Neuronal stem cell (in vitro differentiated cells): Measurements from ENCODE around the gene NEK8.

Experiments
- DNase-seq: peaks from one replicate; pipeline ENCODE4 v3.0.0-alpha.2; 2013; ENCODE audit warnings: low spot score
- H2AFZ ChIP-seq: one replicate; pipeline ENCODE4 v1.6.1; 2013; ENCODE audit warnings: mild to moderate bottlenecking, low read length, inconsistent platforms
- H2AK5ac ChIP-seq: 2 replicates; pipeline ENCODE4 v1.6.1; 2013; ENCODE audit warnings: low read depth, mild to moderate bottlenecking, inconsistent platforms, low read length, moderate library complexity, mixed read lengths
- H2BK120ac ChIP-seq: 2 replicates; pipeline ENCODE4 v1.6.1; 2013; ENCODE audit warnings: low read depth, mild to moderate bottlenecking, inconsistent platforms, low read length, moderate library complexity, mixed read lengths
- H2BK12ac ChIP-seq: one replicate; pipeline ENCODE4 v1.6.1; 2013; ENCODE audit warnings: low read length, inconsistent platforms
- H2BK15ac ChIP-seq: 2 replicates; pipeline ENCODE4 v1.6.1; 2013; ENCODE audit warnings: mild to moderate bottlenecking, low read length, inconsistent platforms, mixed read lengths
- H2BK5ac ChIP-seq: one replicate; pipeline ENCODE4 v1.6.1; 2013; ENCODE audit warnings: inconsistent platforms, mild to moderate bottlenecking, low read length, moderate library complexity
- H3K14ac ChIP-seq: one replicate; pipeline ENCODE4 v1.6.1; 2013; ENCODE audit warnings: low read length, inconsistent platforms
- H3K18ac ChIP-seq: 2 replicates; pipeline ENCODE4 v1.6.1; 2013; ENCODE audit warnings: low read length, inconsistent platforms
- H3K23ac ChIP-seq: 2 replicates; pipeline ENCODE4 v1.6.1; 2013; ENCODE audit warnings: low read depth, mild to moderate bottlenecking, mixed read lengths, low read length, inconsistent platforms; ENCODE audit not compliant: poor library complexity
- H3K27ac ChIP-seq: replicated peaks from 3 replicates; pipeline ENCODE4 v1.5.1; 2013; ENCODE audit warnings: low read length, inconsistent platforms
- H3K27me3 ChIP-seq, 3 experiments: 2 replicates each; pipeline ENCODE4 v1.6.1; 2013; ENCODE audit warnings: low read length in 3 of 3, mild to moderate bottlenecking in 2 of 3, inconsistent platforms in 1 of 3, low read depth in 1 of 3, mixed read lengths in 1 of 3, moderate library complexity in 1 of 3; ENCODE audit not compliant: control insufficient read depth in 3 of 3, insufficient read depth in 3 of 3
- H3K36me3 ChIP-seq, 2 donors: replicated peaks in 1 of 2; 2 replicates each; pipeline ENCODE4 v1.6.1; 2013; ENCODE audit warnings: low read length in 2 of 2; ENCODE audit not compliant: control insufficient read depth in 2 of 2, insufficient read depth in 2 of 2
- H3K4ac ChIP-seq: 2 replicates; pipeline ENCODE4 v1.6.1; 2013; ENCODE audit warnings: inconsistent platforms, mild to moderate bottlenecking, low read length, moderate library complexity
- H3K4me1 ChIP-seq, 2 donors: 1 replicate in 1 of 2; 2 replicates in 1 of 2; pipeline ENCODE4 v1.6.1; 2013; ENCODE audit warnings: low read length in 2 of 2, low read depth in 1 of 2; ENCODE audit not compliant: control insufficient read depth in 2 of 2, insufficient read depth in 1 of 2
- H3K4me2 ChIP-seq: one replicate; pipeline ENCODE4 v1.6.1; 2013; ENCODE audit warnings: mild to moderate bottlenecking, low read length, inconsistent platforms; ENCODE audit not compliant: insufficient read depth, poor library complexity, severe bottlenecking
- H3K4me3 ChIP-seq, 2 donors: 2 replicates each; pipeline ENCODE4 v1.5.1; 2013; ENCODE audit warnings: low read length in 2 of 2, mild to moderate bottlenecking in 2 of 2, inconsistent platforms in 1 of 2, moderate library complexity in 1 of 2
- H3K79me1 ChIP-seq: one replicate; pipeline ENCODE4 v1.6.1; 2013; ENCODE audit warnings: low read depth, mild to moderate bottlenecking, inconsistent platforms, low read length, moderate library complexity
- H3K9ac ChIP-seq: one replicate; pipeline ENCODE4 v1.6.1; 2013; ENCODE audit warnings: mild to moderate bottlenecking, low read depth, low read length, inconsistent platforms; ENCODE audit not compliant: poor library complexity
- H3K9me3 ChIP-seq, 2 donors: replicated peaks in 1 of 2; 2 replicates each; pipeline versions ENCODE3 to v1.6.1; 2013; ENCODE audit warnings: low read length in 2 of 2, mild to moderate bottlenecking in 2 of 2, inconsistent platforms in 1 of 2, low read depth in 1 of 2, mixed read lengths in 1 of 2, moderate library complexity in 1 of 2; ENCODE audit not compliant: control insufficient read depth in 2 of 2, insufficient read depth in 1 of 2
- H4K8ac ChIP-seq: one replicate; pipeline ENCODE4 v1.6.1; 2013; ENCODE audit warnings: low read depth, mild to moderate bottlenecking, inconsistent platforms, low read length, moderate library complexity
- H4K91ac ChIP-seq: one replicate; pipeline ENCODE4 v1.6.1; 2013; ENCODE audit warnings: low read length, low read depth, mild to moderate bottlenecking, inconsistent platforms; ENCODE audit not compliant: poor library complexity
- WGBS, 2 donors: extraction: QIAGEN DNeasy Blood & Tissue Kit; methylation state at CpG; one replicate each; pipeline ENCODE4 v1.1.7; 2013; ENCODE audit warnings: missing lambda C conversion rate in 2 of 2, mixed read lengths in 1 of 2; ENCODE audit not compliant: insufficient read length in 2 of 2, insufficient replicate concordance in 1 of 2; ENCODE audit errors: extremely low coverage in 2 of 2; 5-methylcytosine and 5-hydroxymethylcytosine counted together

The NEK8 gene

DNA sequence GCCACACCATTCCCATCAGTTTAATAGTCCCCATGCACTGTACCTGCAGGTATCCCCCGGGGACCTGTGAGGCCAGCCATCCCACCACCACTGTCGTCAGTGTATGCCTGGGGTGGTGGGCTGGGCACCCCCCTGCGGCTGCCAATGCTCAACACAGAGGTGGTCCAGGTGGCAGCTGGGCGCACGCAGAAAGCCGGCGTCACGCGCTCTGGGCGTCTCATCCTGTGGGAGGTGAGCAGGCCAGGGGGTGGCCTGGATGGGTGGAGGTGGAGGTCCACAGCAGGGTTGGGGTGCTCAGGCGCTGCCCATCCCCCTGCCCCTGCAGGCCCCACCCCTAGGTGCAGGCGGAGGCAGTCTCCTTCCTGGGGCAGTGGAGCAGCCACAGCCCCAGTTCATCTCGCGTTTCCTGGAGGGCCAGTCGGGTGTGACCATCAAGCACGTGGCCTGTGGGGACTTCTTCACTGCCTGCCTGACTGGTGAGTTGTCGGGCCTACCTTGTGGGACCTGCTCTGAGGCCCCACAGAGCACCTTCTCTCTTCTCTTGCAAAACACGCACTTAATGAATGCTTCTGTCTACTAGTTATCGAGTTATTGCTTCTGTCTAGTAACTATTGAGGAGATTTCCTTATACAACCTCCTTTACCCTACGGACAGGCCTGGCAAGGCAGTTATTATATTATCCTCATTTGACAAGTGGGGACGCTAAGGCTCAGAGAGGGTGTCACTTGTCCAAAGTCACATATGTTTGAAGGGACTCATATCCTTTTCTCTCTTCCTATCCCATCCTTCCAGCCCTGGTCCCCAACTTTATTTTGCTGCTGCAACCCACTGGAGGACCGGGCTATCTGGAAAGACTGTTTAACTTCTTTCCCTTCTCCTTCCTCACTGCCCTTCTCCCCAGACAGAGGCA, 9.4 kb downstream of the NEK8 start:
- Histone ChIP-seq H2AFZ (no peak overlapping the region), H3K79me1 (no peaks in the 10 kb centered on the region), H3K4me3 (no peak overlapping the region), H4K8ac (no peak overlapping the region), H3K9ac (no peak overlapping the region), H3K27ac (no peak overlapping the region), H3K18ac (peak overlapping the region; percentile 46), H4K91ac (no peak overlapping the region), H2BK12ac (no peak overlapping the region), H2AK5ac (peak overlapping the region; percentile 83), H2BK120ac (no peak overlapping the region), H3K36me3 (peaks cover 9 to 57% of the 10 kb centered on the region in 2 donors), H3K14ac (no peak overlapping the region), H3K27me3 (no peaks in the 10 kb centered on the region), H3K23ac (no peak overlapping the region), H3K4ac (no peak overlapping the region), H2BK5ac (peak overlapping the region; percentile 54), H3K9me3 (peaks cover 3 to 9% of the 10 kb centered on the region in 2 donors), H3K4me1 (peaks cover 0 to 3% of the 10 kb centered on the region in 2 donors), H3K4me2 (no peak overlapping the region), H2BK15ac (no peak overlapping the region)
- DNase-seq: no peak
- WGBS, 2 donors: no CpG with 5 or more reads among the region's 22 CpGs

DNA sequence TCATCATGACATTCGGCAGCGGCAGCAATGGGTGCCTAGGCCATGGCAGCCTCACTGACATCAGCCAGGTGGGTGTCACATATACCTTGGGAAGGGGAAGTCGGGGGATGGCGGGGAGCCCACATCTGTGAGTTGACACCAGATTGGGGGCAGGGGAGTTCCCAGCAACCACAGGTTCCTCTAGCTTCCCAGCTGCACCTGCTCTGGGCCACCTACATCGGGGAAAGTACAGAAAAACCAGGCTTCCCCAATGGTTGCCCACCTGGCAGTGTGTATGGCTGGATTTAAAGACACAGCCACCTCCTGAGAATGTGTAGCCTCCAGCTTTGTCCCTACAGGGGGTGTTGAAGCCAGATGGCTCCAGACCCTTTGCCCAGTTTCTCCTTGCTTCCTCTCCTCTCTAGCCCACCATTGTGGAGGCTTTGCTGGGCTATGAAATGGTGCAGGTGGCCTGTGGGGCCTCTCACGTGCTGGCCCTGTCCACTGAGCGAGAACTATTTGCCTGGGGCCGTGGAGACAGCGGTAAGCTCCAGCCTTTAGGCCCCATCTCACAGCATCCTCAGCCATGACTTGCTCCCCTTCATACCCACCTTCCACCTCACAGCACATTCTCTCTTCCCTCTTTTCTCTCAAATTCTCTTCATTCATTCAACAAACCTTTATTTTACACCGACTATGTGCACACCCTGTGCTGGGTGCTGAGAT, 10.2 kb downstream of the NEK8 start:
- WGBS, 2 donors: 100% methylated on average over 1 of the region's 10 CpGs; no CpG with 5 or more reads in 1 of the 2 donors
- no peak overlapping the region for H2BK12ac ChIP-seq
- H2BK120ac ChIP-seq: no peak overlapping the region
- no peak overlapping the region for H3K4me2 ChIP-seq
- H2AK5ac ChIP-seq: no peak overlapping the region
- H3K4me3 ChIP-seq: no peak overlapping the region
- H3K14ac ChIP-seq: no peak overlapping the region
- H3K4ac ChIP-seq: no peak overlapping the region
- no peak overlapping the region for H2AFZ ChIP-seq
- no peak overlapping the region for H3K9ac ChIP-seq
- no peak overlapping the region for H3K23ac ChIP-seq
- H3K4me1 ChIP-seq: peaks cover 0 to 3% of the 10 kb centered on the region in 2 donors
- H4K91ac ChIP-seq: no peak overlapping the region
- no peak overlapping the region for H2BK5ac ChIP-seq
- no peak overlapping the region for H2BK15ac ChIP-seq
- H3K18ac ChIP-seq: no peak overlapping the region
- no peak overlapping the region for H3K27ac ChIP-seq
- no peaks in the 10 kb centered on the region for H3K79me1 ChIP-seq
- H3K27me3 ChIP-seq: no peaks in the 10 kb centered on the region
- no peak overlapping the region for H4K8ac ChIP-seq
- no peak for DNase-seq
- H3K9me3 ChIP-seq: peaks cover 3 to 9% of the 10 kb centered on the region in 2 donors
- peaks cover 9 to 55% of the 10 kb centered on the region in 2 donors for H3K36me3 ChIP-seq

DNA sequence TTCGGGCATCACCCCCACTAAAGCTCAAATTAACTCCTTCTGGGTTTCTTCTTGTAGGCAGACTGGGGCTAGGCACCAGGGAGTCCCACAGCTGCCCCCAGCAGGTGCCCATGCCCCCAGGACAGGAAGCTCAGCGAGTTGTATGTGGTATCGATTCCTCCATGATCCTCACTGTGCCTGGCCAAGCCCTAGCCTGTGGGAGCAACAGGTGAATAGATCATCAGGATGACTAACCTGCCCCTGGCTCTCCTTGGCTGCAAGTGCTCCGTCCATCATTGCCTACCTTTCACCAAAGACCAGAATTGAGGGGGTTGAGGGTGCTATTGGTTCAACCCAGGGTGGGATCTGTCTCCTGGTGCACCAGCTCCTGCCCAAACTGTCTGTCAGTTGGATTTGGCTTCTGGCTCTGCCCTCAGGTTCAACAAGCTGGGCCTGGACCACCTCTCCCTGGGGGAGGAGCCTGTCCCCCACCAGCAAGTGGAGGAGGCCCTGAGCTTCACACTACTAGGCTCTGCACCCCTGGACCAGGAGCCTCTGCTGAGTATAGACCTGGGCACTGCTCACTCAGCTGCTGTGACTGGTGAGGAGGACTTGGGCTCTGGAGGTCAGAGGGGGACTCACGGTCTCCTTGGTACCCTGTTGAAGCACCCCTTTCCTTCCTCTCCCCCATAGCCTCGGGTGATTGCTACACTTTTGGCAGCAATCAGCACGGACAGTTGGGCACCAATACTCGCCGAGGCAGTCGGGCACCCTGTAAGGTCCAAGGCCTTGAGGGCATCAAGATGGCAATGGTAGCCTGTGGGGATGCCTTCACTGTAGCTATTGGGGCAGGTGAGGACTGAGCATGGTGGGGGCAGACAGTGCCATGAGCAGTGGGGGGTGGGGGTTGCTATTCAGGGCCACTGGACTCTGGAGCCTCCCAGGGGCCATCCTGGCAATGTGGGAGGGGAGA, 12.1 kb downstream of the NEK8 start:
- peaks cover 7% of the 10 kb centered on the region for H3K79me1 ChIP-seq
- no peak overlapping the region for H3K9ac ChIP-seq
- H3K9me3 ChIP-seq: peaks cover 3 to 9% of the 10 kb centered on the region in 2 donors
- H3K4me2 ChIP-seq: no peak overlapping the region
- no peak overlapping the region for H2BK15ac ChIP-seq
- peak overlapping the region; percentile 1 for H2AK5ac ChIP-seq
- no CpG with 5 or more reads among the region's 10 CpGs for WGBS, 2 donors
- peak overlapping the region; percentile 45 for H3K23ac ChIP-seq
- H3K4me1 ChIP-seq: peaks cover 2 to 6% of the 10 kb centered on the region in 2 donors
- peak overlapping the region; percentile 48 for H3K18ac ChIP-seq
- no peak overlapping the region for H3K14ac ChIP-seq
- H3K4ac ChIP-seq: no peak overlapping the region
- H2BK12ac ChIP-seq: no peak overlapping the region
- H3K27me3 ChIP-seq: no peaks in the 10 kb centered on the region
- no peak overlapping the region for H3K4me3 ChIP-seq
- H3K27ac ChIP-seq: no peak overlapping the region
- H4K8ac ChIP-seq: no peak overlapping the region
- H4K91ac ChIP-seq: no peak overlapping the region
- H2BK5ac ChIP-seq: no peak overlapping the region
- peaks cover 5 to 50% of the 10 kb centered on the region in 2 donors for H3K36me3 ChIP-seq
- no peak for DNase-seq
- no peak overlapping the region for H2BK120ac ChIP-seq
- H2AFZ ChIP-seq: no peak overlapping the region
